Upper lobe of left lung (tissue), 6 donors: Measurements from ENCODE around the gene CCR2. TPM values are rescaled to one million over a fixed set of nuclear protein-coding genes. Genes with fewer than 3 reads are reported as not detected.

ENCODE experiments used
- ATAC-seq, 2 donors: fragments of 200-7000 bp; cut with Tn5 transposase; one replicate each; pipeline ENCODE4 v1.9.1; 2022; ENCODE audit warnings: mild to moderate bottlenecking in 2 of 2, moderate library complexity in 2 of 2; ENCODE audit not compliant: low FRiP score in 2 of 2
- DNase-seq, 2 donors: peaks; one replicate each; pipeline ENCODE4 v3.0.0-alpha.2; 2019 to 2020
- H3K27ac ChIP-seq, 4 donors: fragments of 200-600 bp; sonication (generic); one replicate each; pipeline ENCODE4 v1.5.1; 2016 to 2019
- H3K27me3 ChIP-seq, 4 donors: fragments of 200-600 bp; sonication (generic); one replicate each; pipeline ENCODE4 v1.5.1; 2017 to 2019
- H3K36me3 ChIP-seq, 4 donors: fragments of 200-600 bp; sonication (generic); one replicate each; pipeline ENCODE4 v1.5.1; 2016 to 2019
- H3K4me1 ChIP-seq, 4 donors: fragments of 200-600 bp; sonication (generic); one replicate each; pipeline ENCODE4 v1.5.1; 2018 to 2019
- H3K4me3 ChIP-seq, 4 donors: fragments of 200-600 bp; sonication (generic); one replicate each; pipeline ENCODE4 v1.5.1; 2017 to 2019; ENCODE audit warnings: mild to moderate bottlenecking in 2 of 4, moderate library complexity in 1 of 4
- H3K9me3 ChIP-seq, 4 donors: fragments of 200-600 bp; sonication (generic); one replicate each; pipeline ENCODE4 v1.5.1; 2018 to 2019
- CTCF ChIP-seq, 6 experiments: fragments of 450-650 bp in 4 of 6; fragments of 200-600 bp in 2 of 6; sonication (generic) in 2 of 6; IDR thresholded peaks; one replicate each; pipeline ENCODE4 v1.5.1; 2016 to 2019; ENCODE audit warnings: antibody characterized with exemption in 6 of 6
- EP300 ChIP-seq, 4 donors: sonication (generic); formaldehyde crosslinking; IDR thresholded peaks; one replicate each; pipeline ENCODE4 v1.5.1; 2017; ENCODE audit warnings: antibody characterized with exemption in 4 of 4, control low read depth in 2 of 4
- POLR2A ChIP-seq, 4 donors: fragments of 450-650 bp; IDR thresholded peaks; one replicate each; pipeline ENCODE4 v1.5.1; 2016 to 2017; ENCODE audit warnings: antibody characterized with exemption in 4 of 4, mild to moderate bottlenecking in 2 of 4
- POLR2AphosphoS5 ChIP-seq, 2 donors: sonication (generic); formaldehyde crosslinking; IDR thresholded peaks; one replicate each; pipeline ENCODE4 v1.5.1; 2017; ENCODE audit warnings: antibody characterized with exemption in 2 of 2
- WGBS, 2 donors: methylation state at CpG; one replicate each; pipeline ENCODE4 v1.1.5; 2017 to 2018; 5-methylcytosine and 5-hydroxymethylcytosine counted together
- total RNA-seq, 6 donors: library from RNA; depleted of rRNA in 4 of 6; stranded (reverse); fragments of >200 nt in 4 of 6; gene quantifications; one replicate each; pipeline versions ENCODE4 v1.1.0 to v1.2.1, GENCODE V29; 2016 to 2021
- donor health status: DM: no; HTN: no; CAD: no; lungs with moderate emphysema.
- donor health status: DM: no; HTN: yes; CAD: no; lungs with severe emphysema.

CCR2 gene
- 10 to 100 TPM in 1 of 6 donors, 1 to 10 TPM in 5; 2.1 to 27.8 (median 6.6) TPM for total RNA-seq

- ATAC-seq (no peak), DNase-seq (no peak)
- Histone ChIP-seq H3K27ac (peak within 1 kb of the TSS in 3 of 4 donors; percentile 19 to 39 (median 32)), H3K4me1 (peaks cover 0 to 3% (median 0%) of the 10 kb centered on the region in 4 donors), H3K4me3 (peak within 1 kb of the TSS in 3 of 4 donors; percentile 16 to 30 (median 23)), H3K36me3 (no peaks in the 10 kb centered on the region), H3K9me3 (no peaks in the 10 kb centered on the region), H3K27me3 (no peaks in the 10 kb centered on the region)
- WGBS, 2 donors, result 69 to 71% methylated on average over 7 of the region's 7 CpGs
- TF ChIP-seq EP300 (IDR thresholded peaks at IDR 0.05), result no peak
- no peak for TF ChIP-seq CTCF (IDR thresholded peaks at IDR 0.05)
- peak in 1 of 4 donors; percentile 26 for TF ChIP-seq POLR2A (IDR thresholded peaks at IDR 0.05)
These were observed at the start of gene CCR2 for GRCh38 chr3:46353647-46354410. Gene CCR2 (plus strand): TSS chr3:46354111. CDS start chr3:46357528, 3,417 bp downstream.

GRCh38 chr3:46304739-46305138 lies 49.2 kb upstream of the CCR2 start:
- DNase-seq, result no peak
- 86 to 90% methylated on average over 3 of the region's 3 CpGs for WGBS, 2 donors
- H3K27me3 ChIP-seq, result no peaks in the 10 kb centered on the region
- ATAC-seq, result no peak
- TF ChIP-seq POLR2AphosphoS5 (IDR thresholded peaks at IDR 0.05) (no peak), EP300 (IDR thresholded peaks at IDR 0.05) (no peak)
- H3K4me3 ChIP-seq, result no peak overlapping the region
- no peaks in the 10 kb centered on the region for H3K9me3 ChIP-seq
- H3K36me3 ChIP-seq, result no peaks in the 10 kb centered on the region
- H3K27ac ChIP-seq, result no peak overlapping the region
- H3K4me1 ChIP-seq, result peaks cover 0 to 5% (median 2%) of the 10 kb centered on the region in 4 donors

- Histone ChIP-seq H3K9me3 (no peaks in the 10 kb centered on the region), H3K27me3 (no peaks in the 10 kb centered on the region), H3K4me1 (peaks cover 0 to 16% (median 11%) of the 10 kb centered on the region in 4 donors), H3K4me3 (no peak overlapping the region), H3K27ac (peak overlapping the region in 2 of 4 donors; percentile 65 to 76), H3K36me3 (no peaks in the 10 kb centered on the region)
- ATAC-seq (peak in 1 of 2 donors; percentile 89), DNase-seq (peak in 1 of 2 donors; percentile 70)
- TF ChIP-seq EP300 (IDR thresholded peaks at IDR 0.05) (no peak), POLR2AphosphoS5 (IDR thresholded peaks at IDR 0.05) (peak; percentile 19 to 92), POLR2A (IDR thresholded peaks at IDR 0.05) (peak in 1 of 4 donors; percentile 25)
- WGBS, 2 donors, result 24 to 64% methylated on average over 1 of the region's 1 CpG
These were observed 40.9 kb upstream of the CCR2 start for GRCh38 chr3:46312991-46313390.

DNA sequence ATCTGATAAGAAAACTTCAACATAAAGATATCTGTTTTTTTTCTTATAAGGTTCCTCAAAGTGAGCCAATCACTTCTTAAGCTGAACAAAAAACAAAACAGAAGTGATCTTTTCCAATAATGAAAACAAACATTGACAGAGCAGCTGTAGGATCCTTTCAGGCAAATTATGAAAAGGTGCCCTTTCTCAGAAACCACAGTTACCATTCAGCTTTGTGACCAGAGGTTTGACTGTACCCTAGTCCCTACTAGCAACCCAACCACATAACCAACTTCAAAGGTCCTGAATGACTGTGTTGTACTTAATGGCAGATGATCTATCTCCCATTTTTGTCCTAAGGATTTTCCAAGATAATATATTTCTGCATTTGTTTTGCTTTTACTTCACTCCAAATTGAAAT lies 39.4 kb upstream of the CCR2 start:
- no peak overlapping the region for H3K4me3 ChIP-seq
- peaks cover 0 to 16% (median 11%) of the 10 kb centered on the region in 4 donors for H3K4me1 ChIP-seq
- no peaks in the 10 kb centered on the region for H3K9me3 ChIP-seq
- no peaks in the 10 kb centered on the region for H3K27me3 ChIP-seq
- no peaks in the 10 kb centered on the region for H3K36me3 ChIP-seq
- DNase-seq, result no peak
- no peak for ATAC-seq
- H3K27ac ChIP-seq, result no peak overlapping the region
- TF ChIP-seq CTCF (IDR thresholded peaks at IDR 0.05) (no peak), POLR2AphosphoS5 (IDR thresholded peaks at IDR 0.05) (no peak), POLR2A (IDR thresholded peaks at IDR 0.05) (no peak), EP300 (IDR thresholded peaks at IDR 0.05) (no peak)

GRCh38 chr3:46316206-46316605 lies 37.7 kb upstream of the CCR2 start:
- no peaks in the 10 kb centered on the region for H3K36me3 ChIP-seq
- H3K27ac ChIP-seq, result no peak overlapping the region
- no peaks in the 10 kb centered on the region for H3K27me3 ChIP-seq
- H3K9me3 ChIP-seq, result no peaks in the 10 kb centered on the region
- H3K4me3 ChIP-seq, result no peak overlapping the region
- TF ChIP-seq POLR2A (IDR thresholded peaks at IDR 0.05) (no peak), POLR2AphosphoS5 (IDR thresholded peaks at IDR 0.05) (no peak), CTCF (IDR thresholded peaks at IDR 0.05) (no peak), EP300 (IDR thresholded peaks at IDR 0.05) (no peak)
- ATAC-seq, result no peak
- no peak for DNase-seq
- H3K4me1 ChIP-seq, result peaks cover 0 to 13% (median 11%) of the 10 kb centered on the region in 4 donors
